Suprapubic skin (tissue), 4 donors: ENCODE data around the gene C2orf68. TPM values are rescaled to one million over a fixed set of nuclear protein-coding genes. Genes with fewer than 3 reads are reported as not detected.
"Not testable (repeated sequence)": the region's sequence is repeated elsewhere in the genome, so short reads cannot be mapped to it uniquely, and the experiment has no call there.

Source experiments
- DNase-seq, 2 donors: peaks; one replicate each; pipeline ENCODE4 v3.0.0-alpha.2; 2019; ENCODE audit warnings: low spot score in 2 of 2
- H3K27ac ChIP-seq: fragments of 200-600 bp; sonication (generic); one replicate; pipeline ENCODE4 v1.5.1; 2019
- H3K27me3 ChIP-seq: fragments of 200-600 bp; sonication (generic); one replicate; pipeline ENCODE4 v1.5.1; 2019
- H3K36me3 ChIP-seq: fragments of 200-600 bp; sonication (generic); one replicate; pipeline ENCODE4 v1.5.1; 2019
- H3K4me1 ChIP-seq: fragments of 200-600 bp; sonication (generic); one replicate; pipeline ENCODE4 v1.5.1; 2019
- H3K4me3 ChIP-seq: fragments of 200-600 bp; sonication (generic); one replicate; pipeline ENCODE4 v1.5.1; 2019; ENCODE audit warnings: mild to moderate bottlenecking
- H3K9me3 ChIP-seq: fragments of 200-600 bp; sonication (generic); one replicate; pipeline ENCODE4 v1.5.1; 2019
- CTCF ChIP-seq, 2 donors: fragments of 200-600 bp in 1 of 2; fragments of 450-650 bp in 1 of 2; sonication (generic) in 1 of 2; IDR thresholded peaks; one replicate each; pipeline ENCODE4 v1.5.1; 2016 to 2019; ENCODE audit warnings: antibody characterized with exemption in 2 of 2, mild to moderate bottlenecking in 1 of 2, moderate library complexity in 1 of 2
- EP300 ChIP-seq: sonication (generic); formaldehyde crosslinking; IDR thresholded peaks from one replicate; pipeline ENCODE4 v1.6.1; 2017; ENCODE audit warnings: antibody characterized with exemption
- POLR2A ChIP-seq, 2 donors: fragments of 450-650 bp; IDR thresholded peaks; one replicate each; pipeline ENCODE4 v1.6.1; 2017; ENCODE audit warnings: antibody characterized with exemption in 2 of 2, mild to moderate bottlenecking in 2 of 2, moderate library complexity in 2 of 2
- POLR2AphosphoS5 ChIP-seq, 3 donors: sonication (generic); formaldehyde crosslinking; IDR thresholded peaks; one replicate each; pipeline ENCODE4 v1.6.1; 2017; ENCODE audit warnings: antibody characterized with exemption in 3 of 3
- WGBS: methylation state at CpG from one replicate; pipeline ENCODE4 v1.1.5; 2018; 5-methylcytosine and 5-hydroxymethylcytosine counted together
- total RNA-seq, 4 donors: library from RNA; depleted of rRNA; stranded (reverse); fragments of >200 nt; gene quantifications; one replicate each; pipeline ENCODE4 v1.1.0, GENCODE V29; 2016

C2orf68 gene
- total RNA-seq, 4 donors from 2014 or later: 15.8 to 28.1 (median 18.3) TPM

DNA sequence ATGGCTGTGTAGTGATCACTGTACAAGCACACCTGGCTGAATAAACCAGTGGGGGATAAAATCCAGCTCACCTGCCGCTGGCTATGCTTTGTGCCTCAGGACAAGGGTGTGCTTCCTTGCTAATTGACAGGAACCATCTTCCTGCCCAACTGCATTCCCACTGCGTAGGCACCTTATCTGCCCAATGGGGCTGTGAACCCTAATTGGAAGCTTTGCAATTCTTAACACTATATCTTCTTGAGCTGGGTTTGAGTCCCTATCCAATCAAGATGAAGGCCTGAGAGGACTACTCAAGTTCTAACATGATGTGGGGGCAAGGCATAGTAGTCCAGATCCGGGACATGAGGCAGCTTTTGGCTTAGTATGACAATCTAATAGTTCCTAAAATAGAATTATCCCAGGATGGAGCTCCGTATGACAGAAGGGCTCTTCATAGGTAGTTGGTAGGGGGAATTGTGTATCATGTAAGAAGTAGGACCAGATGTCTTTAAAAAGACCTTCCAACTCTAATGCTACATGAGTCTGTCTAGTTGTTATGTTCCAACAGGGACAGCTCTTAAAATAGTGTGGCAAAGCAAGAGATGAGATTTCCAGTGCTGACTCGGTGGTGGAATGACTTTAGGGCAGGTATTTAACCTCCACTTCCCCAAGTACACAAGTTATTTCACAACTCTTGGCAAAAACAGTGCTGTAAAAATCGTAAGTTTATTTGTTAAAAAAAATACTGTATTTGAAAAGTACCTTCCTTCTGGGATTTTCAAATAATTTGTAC, 7.1 kb downstream of the C2orf68 start:
- peak overlapping the region; percentile 79 for H3K4me3 ChIP-seq
- DNase-seq: no peak
- no peaks in the 10 kb centered on the region for H3K9me3 ChIP-seq
- H3K4me1 ChIP-seq: peaks cover 66% of the 10 kb centered on the region
- WGBS: 25% methylated on average over 6 of the region's 6 CpGs
- H3K27me3 ChIP-seq: no peaks in the 10 kb centered on the region
- peaks cover 40% of the 10 kb centered on the region for H3K36me3 ChIP-seq
- TF ChIP-seq CTCF (IDR thresholded peaks at IDR 0.05) (no peak), POLR2AphosphoS5 (IDR thresholded peaks at IDR 0.05) (no peak), EP300 (no peak), POLR2A (IDR thresholded peaks at IDR 0.05) (no peak)
- peak overlapping the region; percentile 91 for H3K27ac ChIP-seq

- peak overlapping the region; percentile 79 for H3K4me3 ChIP-seq
- DNase-seq: not testable (repeated sequence)
Observed at GRCh38 chr2:85604133-85604444, 7.8 kb downstream of the C2orf68 start.

DNA sequence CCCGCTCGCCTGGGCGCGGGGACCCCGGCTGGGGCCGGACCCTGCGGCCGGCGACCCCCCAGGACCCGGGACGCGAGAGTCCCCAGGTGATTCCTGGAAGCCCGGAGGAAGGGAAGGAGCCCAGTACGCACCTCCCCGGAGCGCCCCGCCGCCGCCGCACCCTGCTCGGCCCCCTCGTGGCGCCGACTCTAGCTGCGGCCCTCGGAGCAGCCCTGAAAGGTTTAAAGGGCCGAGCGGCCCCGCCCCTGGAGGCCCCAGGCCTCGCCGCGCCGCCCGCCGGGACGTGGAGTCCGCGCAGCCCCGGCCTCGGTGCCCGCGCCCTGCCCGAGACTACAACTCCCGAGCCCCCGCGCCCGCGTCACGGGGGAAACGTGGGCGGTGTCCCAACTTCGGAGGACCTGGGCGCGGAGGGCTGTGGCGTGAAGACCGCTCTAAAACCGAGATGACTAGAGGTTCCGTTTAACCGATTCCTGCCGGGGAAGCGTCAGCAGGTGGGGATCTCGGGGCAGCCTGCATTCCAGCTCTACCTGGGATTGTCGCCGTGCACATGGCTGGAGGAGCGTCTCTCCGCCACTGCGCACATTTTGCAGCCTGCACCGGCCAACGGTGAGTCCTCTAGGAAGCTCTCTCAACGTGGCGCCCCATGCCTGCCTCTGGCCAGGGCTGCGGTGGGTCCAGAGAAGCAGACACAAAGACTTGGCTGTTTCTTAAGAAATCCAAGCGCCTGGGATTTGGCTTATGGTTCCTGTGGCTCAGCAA, 9.2 kb downstream of the C2orf68 start, which contains the start of gene TMEM150A:
TMEM150A (minus strand) TSS at position 223 of the 759 bp plus-strand sequence. CDS start 750 bp downstream, outside the sequence.
- Histone ChIP-seq H3K4me3 (peak within 1 kb of the TSS; percentile 79), H3K9me3 (no peaks in the 10 kb centered on the region), H3K27me3 (no peaks in the 10 kb centered on the region), H3K36me3 (peaks cover 32% of the 10 kb centered on the region), H3K4me1 (peaks cover 54% of the 10 kb centered on the region), H3K27ac (peak within 1 kb of the TSS; percentile 91)
- TF ChIP-seq CTCF (IDR thresholded peaks at IDR 0.05): peak; percentile 23 to 53
- TF ChIP-seq POLR2AphosphoS5 (IDR thresholded peaks at IDR 0.05): peak in 2 of 3 donors; percentile 24 to 25
- no peak for TF ChIP-seq EP300
- TF ChIP-seq POLR2A (IDR thresholded peaks at IDR 0.05): peak; percentile 15 to 78
- 0% methylated on average over 3 of the region's 73 CpGs for WGBS
- DNase-seq: peak; percentile 95 to 96

More at GRCh38 chr2:85604133-85604444, 7.8 kb downstream of the C2orf68 start:
- H3K27ac ChIP-seq: peak overlapping the region; percentile 91
- peaks cover 35% of the 10 kb centered on the region for H3K36me3 ChIP-seq
- peaks cover 60% of the 10 kb centered on the region for H3K4me1 ChIP-seq
- 54% methylated on average over 3 of the region's 3 CpGs for WGBS
- H3K9me3 ChIP-seq, H3K27me3 ChIP-seq: not testable (repeated sequence)

DNA sequence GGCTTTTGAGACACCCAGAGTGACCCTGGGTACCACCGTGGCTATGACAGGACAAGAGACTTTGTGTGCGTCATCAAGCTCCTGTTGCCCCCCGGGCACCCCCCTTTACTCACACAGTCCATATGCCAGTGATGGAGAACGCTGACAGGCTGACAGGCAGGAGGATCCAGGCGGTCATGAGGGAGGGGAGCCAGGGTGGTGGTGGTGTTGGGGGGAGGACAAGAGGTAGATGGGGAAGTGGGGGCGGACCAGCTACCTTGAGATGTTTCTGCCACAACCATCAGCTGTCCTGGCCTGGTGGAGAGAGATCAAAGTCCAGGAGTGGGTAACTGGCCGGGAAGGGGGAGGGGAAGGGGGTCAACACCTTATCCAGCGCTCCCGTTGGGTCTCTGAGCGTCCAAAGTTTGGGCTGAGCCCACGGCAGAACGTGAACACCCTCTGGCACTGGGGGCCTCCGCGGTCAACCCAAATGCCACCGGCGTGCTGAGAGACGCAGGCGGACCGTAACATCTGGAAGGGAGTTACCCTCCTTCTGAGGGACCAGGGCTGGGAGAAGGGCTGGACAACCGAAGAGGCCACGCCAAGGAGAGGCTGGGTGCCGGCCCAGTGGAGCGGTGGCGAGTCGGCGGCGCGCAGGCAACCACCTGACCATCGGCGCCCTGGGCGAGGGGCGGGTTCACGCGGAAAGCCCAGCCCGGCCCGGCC, 9.9 kb downstream of the C2orf68 start:
- Histone ChIP-seq H3K4me1 (peaks cover 55% of the 10 kb centered on the region), H3K27ac (peak overlapping the region; percentile 91), H3K27me3 (no peaks in the 10 kb centered on the region), H3K36me3 (peaks cover 35% of the 10 kb centered on the region), H3K9me3 (no peaks in the 10 kb centered on the region), H3K4me3 (peak overlapping the region; percentile 79)
- TF ChIP-seq EP300 (no peak), POLR2AphosphoS5 (IDR thresholded peaks at IDR 0.05) (no peak), CTCF (IDR thresholded peaks at IDR 0.05) (no peak), POLR2A (IDR thresholded peaks at IDR 0.05) (no peak)
- DNase-seq: peak; percentile 86 to 90
- WGBS: 12% methylated on average over 10 of the region's 36 CpGs

GRCh38 chr2:85600951-85601770, 10.7 kb downstream of the C2orf68 start:
- no peaks in the 10 kb centered on the region for H3K27me3 ChIP-seq
- DNase-seq: no peak
- H3K4me1 ChIP-seq: peaks cover 59% of the 10 kb centered on the region
- peaks cover 35% of the 10 kb centered on the region for H3K36me3 ChIP-seq
- H3K9me3 ChIP-seq: no peaks in the 10 kb centered on the region
- H3K27ac ChIP-seq: peak overlapping the region; percentile 91
- no peak for TF ChIP-seq EP300
- no peak for TF ChIP-seq CTCF (IDR thresholded peaks at IDR 0.05)
- no peak for TF ChIP-seq POLR2AphosphoS5 (IDR thresholded peaks at IDR 0.05)
- TF ChIP-seq POLR2A (IDR thresholded peaks at IDR 0.05): no peak
- peak overlapping the region; percentile 79 for H3K4me3 ChIP-seq
- 73% methylated on average over 6 of the region's 6 CpGs for WGBS
